ENCODE results near the gene IL17C. TPM values are rescaled to one million over a fixed set of nuclear protein-coding genes. Genes with fewer than 3 reads are reported as not detected.

The IL17C gene
- total and polyA plus RNA-seq, 9 of the 15 experiments (the other 6 are each of a cell fraction or from before 2014, with no cell fraction given) = not detected

DNA sequence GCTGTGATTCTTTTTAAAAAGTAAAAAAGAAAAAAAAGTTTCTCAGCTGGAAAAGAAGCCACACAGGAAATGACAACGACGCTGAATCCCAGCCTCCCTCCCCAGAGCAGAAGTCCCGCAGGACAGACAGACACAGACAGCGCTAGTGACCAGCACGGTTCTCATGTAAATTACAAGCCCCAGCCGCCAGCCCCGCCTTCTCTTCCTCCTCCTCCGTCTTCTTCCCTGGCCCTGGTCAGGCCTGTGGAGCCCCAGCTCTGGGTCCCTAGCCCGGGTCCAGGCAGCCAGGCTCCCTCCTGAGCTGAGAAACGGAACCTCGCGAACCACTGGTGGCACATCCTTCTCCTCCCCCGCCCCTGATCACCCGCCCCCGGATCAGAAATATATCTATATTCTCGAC is 7.0 kb upstream of the IL17C start:
- in situ Hi-C loops (cut with MboI) (no loop called here), intact Hi-C loops (cut with micrococcal nuclease) (no loop called here)
- Histone ChIP-seq H3K9ac (ENCODE audit: insufficient read depth in 1 of 2, low read depth in 2 of 2, low read length in 2 of 2) (no peak overlapping the region), H3K27ac (ENCODE audit: extremely low read depth, low read depth, low read length) (no peak overlapping the region), H3K4me3 (no peak overlapping the region), H3K9me1 (ENCODE audit: control insufficient read depth, insufficient read depth, low read length) (no peaks in the 10 kb centered on the region), H3K79me2 (ENCODE audit: control insufficient read depth, insufficient read depth, low read length) (no peaks in the 10 kb centered on the region), H3K4me1 (replicated peaks in 1 of 2; ENCODE audit: control insufficient read depth in 2 of 2, insufficient read depth in 2 of 2, low read length in 2 of 2) (peaks cover 25 to 66% of the 10 kb centered on the region in 2 experiments), H3K4me2 (ENCODE audit: insufficient read depth, low read length) (no peak overlapping the region), H4K20me1 (replicated peaks; ENCODE audit: control insufficient read depth, insufficient read depth, low read length) (peaks cover 16% of the 10 kb centered on the region; the same call in 1 of the 2 replicates), H3K9me3 (replicated peaks; ENCODE audit: control insufficient read depth, insufficient read depth, low read depth, low read length) (no peaks in the 10 kb centered on the region), H3K36me3 (ENCODE audit: control insufficient read depth, insufficient read depth, low read length) (peaks cover 67% of the 10 kb centered on the region), H2AFZ (ENCODE audit: low read depth, low read length) (no peak overlapping the region), H3K27me3 (ENCODE audit: control insufficient read depth in 2 of 2, insufficient read depth in 2 of 2, low read length in 2 of 2) (no peaks in the 10 kb centered on the region)
- WGBS (ENCODE audit: insufficient coverage, low coverage, missing lambda C conversion rate) = 76% methylated on average over 11 of the region's 16 CpGs
- ATAC-seq (no peak), DNase-seq (ENCODE audit: extremely low read depth in 1 of 4, low spot score in 3 of 4) (no peak), FAIRE-seq (no peak)
- BruUV-seq (replicated peaks) = TSS peak; percentile 85
- ChIA-PET CTCF (ENCODE audit: low intra/inter-chr PET ratio) (no interaction called here), POLR2A (interaction anchor here (1.1 kb wide), 1 partner anchor 14 kb away, joined by 3 read pairs; no protein-coding TSS in a partner anchor)
- TF ChIP-seq OTX1 (CRISPR knock-in tag; IDR thresholded peaks at IDR 0.05) (no peak), HNRNPLL (IDR thresholded peaks at IDR 0.05; ENCODE audit: low read depth, low read length, poor library complexity, severe bottlenecking) (no peak)
- TF ChIP-seq, protein P1, sequence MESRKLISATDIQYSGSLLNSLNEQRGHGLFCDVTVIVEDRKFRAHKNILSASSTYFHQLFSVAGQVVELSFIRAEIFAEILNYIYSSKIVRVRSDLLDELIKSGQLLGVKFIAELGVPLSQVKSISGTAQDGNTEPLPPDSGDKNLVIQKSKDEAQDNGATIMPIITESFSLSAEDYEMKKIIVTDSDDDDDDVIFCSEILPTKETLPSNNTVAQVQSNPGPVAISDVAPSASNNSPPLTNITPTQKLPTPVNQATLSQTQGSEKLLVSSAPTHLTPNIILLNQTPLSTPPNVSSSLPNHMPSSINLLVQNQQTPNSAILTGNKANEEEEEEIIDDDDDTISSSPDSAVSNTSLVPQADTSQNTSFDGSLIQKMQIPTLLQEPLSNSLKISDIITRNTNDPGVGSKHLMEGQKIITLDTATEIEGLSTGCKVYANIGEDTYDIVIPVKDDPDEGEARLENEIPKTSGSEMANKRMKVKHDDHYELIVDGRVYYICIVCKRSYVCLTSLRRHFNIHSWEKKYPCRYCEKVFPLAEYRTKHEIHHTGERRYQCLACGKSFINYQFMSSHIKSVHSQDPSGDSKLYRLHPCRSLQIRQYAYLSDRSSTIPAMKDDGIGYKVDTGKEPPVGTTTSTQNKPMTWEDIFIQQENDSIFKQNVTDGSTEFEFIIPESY (CRISPR knock-in tag; IDR thresholded peaks at IDR 0.05) = 0 out of 2 replicates have a peak, but pooled peaks have one; percentile 13

Data from K562 (cell line).